Stimulated activated CD4-positive, alpha-beta T cell treated with anti-CD3 and anti-CD28 coated beads, Interleukin-2, amount 100 ng/mL, for 4 hours (primary cell): Measurements from ENCODE around the gene KIRREL3.

ENCODE experiments used
- DNase-seq: peaks from one replicate; pipeline ENCODE4 v3.0.0-alpha.2; 2020; ENCODE audit warnings: low read depth

KIRREL3 gene

GRCh38 chr11:126630893-126631798 is 369.4 kb downstream of the KIRREL3 start:
- no peak for DNase-seq

DNA sequence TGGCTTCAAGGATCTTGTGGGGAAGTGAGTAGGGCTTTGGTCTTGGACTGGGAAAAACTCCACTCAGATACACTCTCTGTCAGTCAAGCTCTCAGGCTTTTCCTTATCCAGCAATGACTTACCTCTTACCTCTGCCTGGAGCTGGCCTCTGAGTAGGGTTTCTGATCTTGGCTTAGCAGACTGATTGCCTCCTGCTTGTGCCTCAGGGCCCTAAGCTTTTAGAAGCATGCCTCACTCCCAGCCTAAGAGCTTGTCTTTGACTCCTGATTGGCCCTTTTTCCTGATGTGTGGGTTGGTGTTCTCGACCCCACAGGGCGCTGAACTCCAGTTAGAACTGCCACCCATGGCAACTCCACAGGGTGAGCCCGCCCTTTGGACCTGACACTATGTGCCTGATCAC is 370.1 kb downstream of the KIRREL3 start:
- DNase-seq: no peak

DNA sequence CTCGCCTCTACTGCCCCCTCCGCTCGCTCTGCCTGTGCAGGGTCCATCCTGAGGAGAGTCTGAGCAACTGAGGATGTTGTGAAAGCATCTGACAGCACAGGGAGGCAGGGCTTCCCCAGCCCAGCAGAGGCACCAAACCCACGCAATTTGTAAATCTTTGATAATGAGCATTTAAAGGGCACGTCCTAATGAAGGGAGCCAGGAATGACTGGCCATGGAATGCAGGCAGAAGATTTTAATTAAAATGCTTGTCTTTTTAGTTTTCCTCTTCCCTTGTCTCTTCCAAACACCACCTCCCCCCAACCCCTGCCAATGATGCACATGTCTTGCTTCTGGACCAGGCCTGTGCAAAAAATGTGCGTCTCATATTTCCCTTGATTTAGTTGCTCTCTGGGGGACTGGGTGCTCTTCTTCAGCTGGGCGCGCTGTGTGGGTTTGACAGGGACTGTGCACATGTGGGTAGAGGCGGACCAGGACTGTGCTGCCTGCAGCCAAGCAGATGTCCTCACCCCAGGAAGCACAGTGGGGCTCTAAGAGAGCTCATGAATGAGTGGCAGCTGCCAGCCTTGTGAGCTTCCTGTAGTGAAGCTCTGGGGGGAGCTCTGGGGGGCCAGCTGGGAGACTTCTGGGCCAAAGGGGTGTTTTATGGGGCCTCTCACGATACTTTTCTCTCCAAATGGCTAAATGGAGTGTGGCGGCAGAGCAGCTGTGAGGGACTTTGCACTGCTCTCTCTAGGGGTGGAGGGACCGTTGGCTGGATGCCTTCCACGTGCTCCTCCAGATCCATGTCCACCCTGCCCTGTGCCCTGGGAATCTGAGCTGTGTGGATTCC is 371.6 kb downstream of the KIRREL3 start:
- no peak for DNase-seq

- DNase-seq: no peak
Observed at GRCh38 chr11:126628450-126628789, 372.1 kb downstream of the KIRREL3 start.

DNA sequence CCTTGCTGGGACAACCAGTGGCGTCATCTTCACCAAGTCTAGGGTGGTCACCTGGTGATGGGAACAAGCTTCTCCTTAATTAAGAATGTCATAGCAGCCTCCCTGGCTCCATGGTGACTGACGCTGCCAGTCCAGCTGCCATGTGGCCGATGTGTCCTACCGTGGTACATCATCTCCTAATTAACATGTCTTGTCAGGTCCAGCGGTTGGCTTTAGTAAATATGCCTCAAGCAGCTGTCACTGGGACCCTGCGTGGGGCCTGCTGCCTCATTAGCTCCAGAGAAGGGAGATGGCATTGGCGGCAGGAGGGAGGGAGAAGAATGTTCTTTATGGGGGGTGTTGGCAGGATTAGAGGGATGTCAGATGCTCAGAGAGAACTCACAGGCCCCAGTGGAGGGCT is 373.1 kb downstream of the KIRREL3 start:
- DNase-seq: no peak

- no peak for DNase-seq
Observed at GRCh38 chr11:126624506-126624905, 376.1 kb downstream of the KIRREL3 start.

DNA sequence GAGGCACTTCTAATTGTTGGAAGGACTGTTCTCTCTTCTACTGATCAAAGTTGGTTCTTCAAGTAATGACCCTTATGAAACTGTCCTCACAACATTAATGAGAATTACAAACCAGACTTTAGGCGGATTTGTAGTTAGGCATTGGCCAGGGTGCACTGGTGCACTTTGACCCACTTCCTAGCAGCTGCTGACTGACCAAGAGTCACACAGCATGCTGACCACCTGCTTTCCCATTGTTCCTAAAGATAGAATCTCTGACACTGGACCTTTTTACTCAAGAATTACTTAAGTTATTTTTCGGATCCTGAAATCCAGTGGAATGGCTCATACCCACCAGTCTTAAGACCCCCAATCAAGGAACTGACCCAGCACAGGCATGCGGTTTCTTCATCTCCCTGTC is 381.1 kb downstream of the KIRREL3 start:
- no peak for DNase-seq

GRCh38 chr11:126615845-126616244 is 384.7 kb downstream of the KIRREL3 start:
- DNase-seq: no peak

DNA sequence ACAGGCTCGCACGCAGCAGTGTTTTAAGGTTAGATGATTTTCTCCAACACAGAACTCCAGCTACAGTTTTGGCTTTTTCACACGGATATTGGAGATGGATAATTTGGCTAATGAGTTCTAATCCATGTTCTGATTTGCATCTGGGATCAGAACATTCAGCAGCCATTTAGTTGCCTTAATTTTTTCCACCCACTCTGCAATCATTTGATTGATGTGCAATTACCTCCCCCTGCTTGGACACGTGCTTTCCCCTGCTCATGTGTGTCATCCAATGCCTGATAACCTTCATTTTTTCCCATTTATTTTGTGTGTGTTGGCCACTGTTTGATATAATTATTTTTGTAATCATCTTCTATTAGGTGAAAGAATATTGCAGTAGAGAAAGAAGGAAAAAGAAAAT is 387.3 kb downstream of the KIRREL3 start:
- no peak for DNase-seq

DNA sequence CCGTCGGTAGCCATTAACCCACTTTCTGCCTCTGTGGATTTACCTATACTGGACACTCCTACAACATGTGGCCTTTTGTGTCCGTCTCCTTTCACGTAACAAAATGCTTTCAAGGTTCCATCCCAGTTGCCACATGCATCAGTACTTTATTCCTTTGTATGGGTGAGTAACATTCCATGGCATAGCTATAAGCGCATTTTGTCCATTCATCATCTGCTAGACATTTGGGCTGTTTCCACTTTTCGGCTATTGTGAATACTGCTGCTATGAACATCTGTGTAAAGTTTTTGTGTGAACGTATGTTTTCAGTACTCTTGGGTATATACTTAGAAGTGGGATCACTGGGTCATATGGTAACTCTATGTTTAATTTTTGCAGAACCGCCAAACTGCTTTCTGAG is 387.9 kb downstream of the KIRREL3 start:
- DNase-seq: no peak

GRCh38 chr11:126611438-126611837 is 389.1 kb downstream of the KIRREL3 start:
- DNase-seq: no peak

DNA sequence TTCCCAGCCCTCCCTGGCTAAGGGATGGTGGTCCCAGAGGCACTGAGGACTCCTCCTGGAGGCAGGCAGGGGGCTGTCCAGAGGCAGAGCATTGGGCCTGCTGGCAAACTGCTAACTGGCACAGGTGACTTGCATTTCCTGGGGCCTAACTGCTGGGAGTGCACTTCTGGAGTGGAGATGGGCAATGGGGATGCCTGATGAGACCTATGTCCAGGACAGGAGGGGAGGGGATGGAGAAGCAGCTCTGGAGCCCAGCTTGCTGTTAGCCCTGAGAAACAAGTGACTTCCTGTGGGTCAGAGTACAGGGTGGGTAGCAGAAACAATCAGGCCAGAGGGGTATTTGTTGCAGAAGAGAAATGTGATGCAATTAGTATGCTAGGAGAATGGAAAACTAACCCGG is 391.9 kb downstream of the KIRREL3 start:
- no peak for DNase-seq

- no peak for DNase-seq
Observed at GRCh38 chr11:126607776-126608541, 392.6 kb downstream of the KIRREL3 start.

DNA sequence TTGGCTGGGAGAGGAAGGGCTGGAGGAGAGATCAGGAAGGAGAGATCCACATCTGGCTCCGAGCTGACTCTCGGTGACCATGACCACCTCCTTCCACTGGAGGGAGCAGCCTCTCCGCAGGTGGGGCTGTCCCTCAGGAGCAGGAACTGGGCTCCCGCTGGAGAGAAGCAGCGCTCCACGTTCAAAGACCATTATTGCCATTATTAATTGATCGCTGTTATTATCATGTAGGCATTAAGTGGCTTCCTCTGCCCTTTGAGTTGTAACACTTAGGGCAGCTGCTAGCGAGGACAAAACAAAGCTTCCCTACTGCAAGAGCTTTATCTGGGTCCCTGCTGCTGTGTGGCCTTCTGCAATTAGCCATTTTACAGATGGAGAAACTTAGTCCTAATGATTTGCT is 393.2 kb downstream of the KIRREL3 start:
- DNase-seq: no peak

DNA sequence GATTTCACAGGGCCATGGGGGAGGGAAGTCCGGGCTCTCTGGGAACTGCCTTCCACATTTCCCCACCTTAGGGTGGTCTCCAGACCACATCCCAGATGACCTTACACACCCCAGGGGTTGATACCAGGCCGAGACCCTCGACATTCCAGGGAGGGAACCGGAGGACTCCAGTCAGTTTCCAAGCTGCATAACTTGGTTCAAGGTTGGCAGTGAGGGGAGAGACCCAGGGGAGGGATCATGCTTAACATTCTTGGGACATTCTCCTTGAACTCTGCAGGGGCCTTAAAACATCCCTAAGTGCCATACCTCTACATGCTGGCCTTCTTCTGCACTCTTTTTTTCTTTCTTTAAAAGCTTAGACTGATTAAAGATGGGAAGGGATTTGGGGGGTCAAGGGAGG is 394.1 kb downstream of the KIRREL3 start:
- DNase-seq: no peak

GRCh38 chr11:126604461-126604860 is 396.1 kb downstream of the KIRREL3 start:
- DNase-seq: no peak

GRCh38 chr11:126603486-126603885 is 397.1 kb downstream of the KIRREL3 start:
- DNase-seq: no peak

DNA sequence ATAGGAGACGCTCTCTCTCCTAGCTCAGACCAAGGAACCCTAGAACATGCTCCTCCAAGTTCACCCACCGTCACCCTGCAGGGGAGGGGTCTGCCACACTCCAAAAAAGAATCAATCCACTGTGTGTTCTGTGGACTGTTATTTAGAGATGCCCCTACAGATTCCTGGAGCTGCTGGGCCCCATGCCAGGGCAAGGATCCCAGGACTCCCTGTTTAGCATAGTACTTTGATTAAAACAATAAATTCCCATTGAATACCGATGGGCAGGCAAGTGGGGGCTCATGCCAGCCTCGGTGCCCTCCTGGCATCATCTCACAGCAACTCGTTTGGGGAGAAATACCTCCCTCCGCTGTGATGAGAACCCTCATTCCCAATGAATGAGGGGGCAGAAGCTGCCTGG is 397.6 kb downstream of the KIRREL3 start:
- DNase-seq: no peak

GRCh38 chr11:126602349-126602940 is 398.1 kb downstream of the KIRREL3 start:
- no peak for DNase-seq

DNA sequence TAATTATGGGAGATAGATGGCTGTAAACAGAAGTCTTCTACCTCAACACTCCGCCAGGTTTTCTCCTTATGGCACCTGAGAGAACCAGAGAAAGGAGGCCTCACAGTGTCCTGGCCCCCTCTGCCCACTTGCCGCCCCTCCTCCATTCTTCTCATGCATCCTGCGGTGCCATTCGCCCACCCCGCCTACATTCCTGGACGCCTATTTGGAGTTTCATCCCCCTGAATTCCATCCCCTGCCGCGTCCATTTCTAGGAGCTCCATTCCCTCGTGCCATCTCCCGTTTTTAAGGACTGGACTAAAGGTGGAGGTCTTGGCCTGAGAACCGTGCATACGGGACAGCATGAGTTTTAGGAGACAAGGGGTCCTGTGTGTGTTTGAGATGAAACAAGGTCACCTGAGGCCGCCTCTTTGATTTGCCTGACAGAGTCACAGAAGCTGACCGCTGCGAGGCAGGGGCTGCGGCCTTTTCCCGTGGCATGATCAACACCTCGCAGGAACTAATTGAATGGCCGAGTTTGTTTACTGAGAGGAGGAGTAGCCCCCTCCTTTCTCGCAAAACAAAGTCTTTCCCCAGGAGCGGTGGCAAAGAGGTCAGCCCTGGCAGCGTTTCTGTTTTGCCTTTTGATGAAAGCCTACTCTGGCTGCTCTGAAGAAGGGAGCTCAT is 398.9 kb downstream of the KIRREL3 start:
- DNase-seq: no peak

- no peak for DNase-seq
Observed at GRCh38 chr11:126601136-126601535, 399.4 kb downstream of the KIRREL3 start.
